ENCODE results near the gene LRBA. TPM values are rescaled to one million over a fixed set of nuclear protein-coding genes. Genes with fewer than 3 reads are reported as not detected.

Gene LRBA
- total RNA-seq, 3 donors from 2014 or later, result 26.9 to 138 (median 93.7) TPM

DNA sequence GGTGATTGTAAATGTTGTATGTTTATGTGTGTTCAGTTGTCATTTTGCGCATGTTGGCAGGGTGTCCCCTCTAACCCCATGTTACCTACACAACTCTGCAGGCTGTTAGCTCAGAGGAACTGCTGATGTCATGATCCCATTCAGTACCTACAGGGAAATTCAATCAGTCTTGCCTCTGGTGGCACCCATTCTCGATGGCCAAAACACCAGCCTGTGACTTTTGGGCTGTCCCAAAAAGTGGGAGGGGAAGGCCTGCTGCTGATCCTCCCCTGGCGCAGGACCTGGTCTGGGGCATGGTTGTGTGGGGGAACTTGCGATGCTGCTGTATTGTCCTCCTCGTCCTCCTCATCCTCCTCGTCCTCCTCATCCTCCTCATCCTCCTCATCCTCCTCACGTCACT lies 762.3 kb downstream of the LRBA start:
- intact Hi-C loops (cut with DNase I; ENCODE audit: low total_unique reads), result no loop called here

DNA sequence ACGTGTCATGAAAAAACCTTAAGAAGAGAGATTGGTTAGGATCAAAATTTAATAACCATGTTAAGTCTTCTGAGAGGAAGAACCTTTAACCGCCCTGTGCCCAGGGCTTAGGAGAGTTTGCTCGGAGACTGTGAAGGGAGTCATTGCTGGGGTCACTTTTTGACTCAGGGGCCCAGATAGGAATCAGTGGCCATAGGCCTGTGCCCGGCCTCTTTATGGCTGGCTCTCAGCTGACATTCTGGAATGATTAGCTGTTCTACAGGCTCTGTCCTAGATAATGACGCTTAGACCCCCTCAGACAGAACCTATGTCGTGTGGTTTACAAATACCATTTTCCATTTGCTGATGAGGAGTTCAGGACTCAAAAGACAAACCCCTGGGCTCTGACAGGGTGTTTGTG lies 762.8 kb downstream of the LRBA start:
- Histone ChIP-seq H3K27ac (no peak overlapping the region), H3K36me3 (no peaks in the 10 kb centered on the region), H3K4me1 (peaks cover 0 to 7% of the 10 kb centered on the region in 2 donors), H3K27me3 (no peaks in the 10 kb centered on the region), H3K4me3 (no peak overlapping the region), H3K9me3 (no peaks in the 10 kb centered on the region)
- no peak for DNase-seq (ENCODE audit: low spot score in 2 of 2)
- intact Hi-C loops (cut with DNase I; ENCODE audit: low total_unique reads), result no loop called here
- TF ChIP-seq POLR2AphosphoS5 (IDR thresholded peaks at IDR 0.05) (no peak), POLR2A (IDR thresholded peaks at IDR 0.05) (no peak)
- TF ChIP-seq, protein P1, sequence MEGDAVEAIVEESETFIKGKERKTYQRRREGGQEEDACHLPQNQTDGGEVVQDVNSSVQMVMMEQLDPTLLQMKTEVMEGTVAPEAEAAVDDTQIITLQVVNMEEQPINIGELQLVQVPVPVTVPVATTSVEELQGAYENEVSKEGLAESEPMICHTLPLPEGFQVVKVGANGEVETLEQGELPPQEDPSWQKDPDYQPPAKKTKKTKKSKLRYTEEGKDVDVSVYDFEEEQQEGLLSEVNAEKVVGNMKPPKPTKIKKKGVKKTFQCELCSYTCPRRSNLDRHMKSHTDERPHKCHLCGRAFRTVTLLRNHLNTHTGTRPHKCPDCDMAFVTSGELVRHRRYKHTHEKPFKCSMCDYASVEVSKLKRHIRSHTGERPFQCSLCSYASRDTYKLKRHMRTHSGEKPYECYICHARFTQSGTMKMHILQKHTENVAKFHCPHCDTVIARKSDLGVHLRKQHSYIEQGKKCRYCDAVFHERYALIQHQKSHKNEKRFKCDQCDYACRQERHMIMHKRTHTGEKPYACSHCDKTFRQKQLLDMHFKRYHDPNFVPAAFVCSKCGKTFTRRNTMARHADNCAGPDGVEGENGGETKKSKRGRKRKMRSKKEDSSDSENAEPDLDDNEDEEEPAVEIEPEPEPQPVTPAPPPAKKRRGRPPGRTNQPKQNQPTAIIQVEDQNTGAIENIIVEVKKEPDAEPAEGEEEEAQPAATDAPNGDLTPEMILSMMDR (IDR thresholded peaks at IDR 0.05), result no peak

More for the DNA sequence above, 762.3 kb downstream of the LRBA start:
- no peak for DNase-seq (ENCODE audit: low spot score in 2 of 2)
- no peak overlapping the region for H3K27ac ChIP-seq
- peaks cover 0 to 7% of the 10 kb centered on the region in 2 donors for H3K4me1 ChIP-seq
- no peak overlapping the region for H3K4me3 ChIP-seq
- H3K27me3 ChIP-seq, result no peaks in the 10 kb centered on the region
- H3K9me3 ChIP-seq, result no peaks in the 10 kb centered on the region
- TF ChIP-seq POLR2AphosphoS5 (IDR thresholded peaks at IDR 0.05) (no peak), POLR2A (IDR thresholded peaks at IDR 0.05) (no peak)
- TF ChIP-seq, protein P1 (IDR thresholded peaks at IDR 0.05), result no peak
- no peaks in the 10 kb centered on the region for H3K36me3 ChIP-seq

DNA sequence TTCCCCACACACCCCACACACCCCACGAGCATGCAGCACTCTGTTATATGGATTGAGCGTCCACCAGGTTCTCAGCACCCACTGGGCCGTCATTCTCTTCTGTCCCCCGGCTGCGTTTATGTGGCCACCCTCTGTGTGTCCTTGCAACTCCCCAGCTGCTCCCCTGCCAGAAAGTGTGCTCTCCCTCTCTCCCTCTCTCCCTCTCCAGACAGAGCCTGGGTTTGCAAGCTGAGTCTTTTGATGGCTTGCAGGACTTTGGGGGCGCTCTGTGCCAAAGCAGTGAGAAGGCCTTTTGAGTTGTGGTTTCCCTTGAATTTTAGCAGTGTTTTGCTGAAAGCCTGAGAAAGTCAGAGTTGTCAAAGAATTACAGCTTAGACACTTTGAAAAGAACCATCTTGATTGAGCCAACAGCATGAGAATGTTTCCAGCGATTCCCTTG lies 763.3 kb downstream of the LRBA start:
- Histone ChIP-seq H3K4me3 (no peak overlapping the region), H3K9me3 (no peaks in the 10 kb centered on the region), H3K27me3 (no peaks in the 10 kb centered on the region), H3K27ac (no peak overlapping the region), H3K36me3 (no peaks in the 10 kb centered on the region), H3K4me1 (peaks cover 0 to 4% of the 10 kb centered on the region in 2 donors)
- DNase-seq (ENCODE audit: low spot score in 2 of 2), result no peak
- intact Hi-C loops (cut with DNase I; ENCODE audit: low total_unique reads), result no loop called here
- TF ChIP-seq, protein P1 (IDR thresholded peaks at IDR 0.05), result no peak
- TF ChIP-seq POLR2A (IDR thresholded peaks at IDR 0.05), result no peak
- no peak for TF ChIP-seq POLR2AphosphoS5 (IDR thresholded peaks at IDR 0.05)

DNA sequence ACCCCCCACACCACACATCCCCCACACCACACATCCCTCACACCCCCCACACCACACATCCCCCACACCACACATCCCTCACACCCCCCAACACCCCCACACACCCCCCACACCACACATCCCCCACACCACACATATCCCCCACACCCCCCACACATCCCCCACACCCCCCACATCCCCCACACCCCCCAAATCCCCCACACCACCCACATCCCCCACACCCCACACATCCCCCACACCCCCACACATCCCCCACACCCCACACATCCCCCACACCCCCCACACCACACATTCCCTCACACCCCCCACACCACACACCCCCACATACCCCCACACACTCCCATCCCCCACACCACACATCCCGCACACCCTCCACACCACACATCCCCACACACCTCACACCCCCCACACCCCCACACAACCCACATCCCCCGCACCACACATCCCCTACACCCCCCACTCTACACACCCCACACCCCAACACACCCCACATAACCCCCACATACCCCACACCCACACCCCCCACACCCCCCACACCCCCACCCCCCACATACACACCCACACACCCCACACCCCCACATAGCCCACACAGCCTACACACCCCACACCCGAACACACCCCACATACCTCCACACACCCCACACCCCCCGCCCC lies 764.0 kb downstream of the LRBA start:
- intact Hi-C loops (cut with DNase I; ENCODE audit: low total_unique reads), result no loop called here
- Histone ChIP-seq H3K4me1 (no peaks in the 10 kb centered on the region), H3K36me3 (no peaks in the 10 kb centered on the region), H3K27ac (no peak overlapping the region), H3K9me3 (no peaks in the 10 kb centered on the region), H3K27me3 (no peaks in the 10 kb centered on the region), H3K4me3 (no peak overlapping the region)
- no peak for DNase-seq (ENCODE audit: low spot score in 2 of 2)
- TF ChIP-seq, protein P1 (IDR thresholded peaks at IDR 0.05), result no peak
- TF ChIP-seq POLR2A (IDR thresholded peaks at IDR 0.05) (no peak), POLR2AphosphoS5 (IDR thresholded peaks at IDR 0.05) (no peak)

DNA sequence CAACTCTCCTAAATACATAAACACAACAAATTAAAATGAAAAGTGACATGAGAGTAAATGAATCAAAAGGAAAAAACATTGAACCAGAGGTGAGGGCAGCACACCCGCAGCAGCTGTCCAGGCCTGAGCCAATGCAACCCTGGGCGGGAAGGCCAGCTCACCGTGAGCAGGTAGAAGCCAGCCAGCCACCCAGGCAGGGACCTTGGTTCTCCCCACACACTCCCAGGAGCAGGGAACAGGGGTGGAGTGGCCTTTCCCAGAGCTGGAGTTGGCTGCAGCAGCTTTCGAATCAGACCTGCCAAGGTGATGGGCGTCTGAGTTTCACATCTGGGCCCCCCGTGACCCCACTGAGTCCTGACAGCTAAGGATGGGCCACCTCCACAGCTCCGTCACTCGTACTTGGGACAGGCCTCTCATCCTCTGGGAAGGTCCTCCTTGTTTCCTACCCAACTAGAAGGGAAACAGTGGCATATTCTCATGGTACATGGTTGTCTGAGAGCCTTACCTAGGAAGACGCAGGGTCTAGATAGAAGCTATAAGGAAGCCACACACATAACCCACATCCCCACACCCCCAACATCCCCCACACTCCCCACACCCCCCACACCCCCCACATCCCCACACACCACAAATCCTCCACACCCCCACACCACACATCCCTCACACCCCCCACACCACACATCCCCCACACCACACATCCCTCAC lies 764.6 kb downstream of the LRBA start:
- TF ChIP-seq, protein P1 (IDR thresholded peaks at IDR 0.05), result no peak
- no peak for TF ChIP-seq POLR2A (IDR thresholded peaks at IDR 0.05)
- TF ChIP-seq POLR2AphosphoS5 (IDR thresholded peaks at IDR 0.05), result no peak
- Histone ChIP-seq H3K27me3 (no peaks in the 10 kb centered on the region), H3K27ac (no peak overlapping the region), H3K9me3 (no peaks in the 10 kb centered on the region), H3K36me3 (no peaks in the 10 kb centered on the region), H3K4me3 (no peak overlapping the region), H3K4me1 (no peaks in the 10 kb centered on the region)
- intact Hi-C loops (cut with DNase I; ENCODE audit: low total_unique reads), result no loop called here
- no peak for DNase-seq (ENCODE audit: low spot score in 2 of 2)

All from breast epithelium (tissue), 4 donors.